ENCODE results near the gene CYP46A1. TPM values are rescaled to one million over a fixed set of nuclear protein-coding genes. Genes with fewer than 3 reads are reported as not detected.

The CYP46A1 gene
- total RNA-seq, 1 experiment from 2014 or later, result not detected

- DNase-seq, result no peak
- ChIA-PET CTCF (no interaction called here), POLR2A (ENCODE audit: unreplicated experiment) (no interaction called here)
- H2AFZ ChIP-seq, result no peak overlapping the region
- peaks cover 10% of the 10 kb centered on the region; the same call in 1 of the 2 replicates for H3K27me3 ChIP-seq (ENCODE audit: insufficient read depth, low read depth)
- no peaks in the 10 kb centered on the region for H3K4me1 ChIP-seq (replicated peaks; ENCODE audit: insufficient read depth)
- H3K9me2 ChIP-seq (ENCODE audit: insufficient read depth), result no peaks in the 10 kb centered on the region
- no peaks in the 10 kb centered on the region for H3K79me2 ChIP-seq (ENCODE audit: low read depth)
- no peak overlapping the region for H3K27ac ChIP-seq
- intact Hi-C loops (cut with micrococcal nuclease; ENCODE audit: unreplicated experiment), result loop anchor here (2.0 to 10.0 kb wide), 2 partner anchors 203 to 297 kb away; no protein-coding TSS in a partner anchor
- no peak overlapping the region for H3K4me3 ChIP-seq
- TF ChIP-seq EZH2 (IDR thresholded peaks at IDR 0.05; ENCODE audit: low read depth) (no peak), CTCF (conservative IDR thresholded peaks at IDR 0.05) (no peak)
- no peak overlapping the region for H3K4me2 ChIP-seq
- H4K20me1 ChIP-seq (ENCODE audit: insufficient read depth), result no peaks in the 10 kb centered on the region
- BruUV-seq (replicated peaks), result no TSS peak
- H3K9me3 ChIP-seq (ENCODE audit: insufficient read depth, low read depth), result no peaks in the 10 kb centered on the region
- H3K36me3 ChIP-seq (ENCODE audit: low read depth), result no peaks in the 10 kb centered on the region
- H3F3A ChIP-seq (ENCODE audit: insufficient read depth, low read depth), result no peaks in the 10 kb centered on the region
Measured at GRCh38 chr14:99681832-99682148, 2.3 kb upstream of the CYP46A1 start.

GRCh38 chr14:99682809-99683618 is 1.1 kb upstream of the CYP46A1 start:
- CTCF ChIA-PET, result interaction anchor here (0.7 kb wide), 1 partner anchor 422 kb away, joined by 4 read pairs; no protein-coding TSS in a partner anchor
- H3K27me3 ChIP-seq (ENCODE audit: insufficient read depth, low read depth), result peaks cover 11% of the 10 kb centered on the region; the same call in 1 of the 2 replicates
- DNase-seq, result peak; percentile 36 to 52
- H3K79me2 ChIP-seq (ENCODE audit: low read depth), result no peaks in the 10 kb centered on the region
- H3K9me3 ChIP-seq (ENCODE audit: insufficient read depth, low read depth), result no peaks in the 10 kb centered on the region
- H3K36me3 ChIP-seq (ENCODE audit: low read depth), result no peaks in the 10 kb centered on the region
- H3K4me1 ChIP-seq (replicated peaks; ENCODE audit: insufficient read depth), result no peaks in the 10 kb centered on the region
- no TSS peak for BruUV-seq (replicated peaks)
- no peaks in the 10 kb centered on the region for H3K9me2 ChIP-seq (ENCODE audit: insufficient read depth)
- no peaks in the 10 kb centered on the region for H3F3A ChIP-seq (ENCODE audit: insufficient read depth, low read depth)
- intact Hi-C loops (cut with micrococcal nuclease; ENCODE audit: unreplicated experiment), result loop anchor here (2.0 to 10.0 kb wide), 2 partner anchors 202 to 298 kb away; no protein-coding TSS in a partner anchor
- H4K20me1 ChIP-seq (ENCODE audit: insufficient read depth), result no peaks in the 10 kb centered on the region
- H3K4me3 ChIP-seq, result peak overlapping the region; percentile 61
- peak overlapping the region; percentile 89 for H3K4me2 ChIP-seq
- peak overlapping the region; percentile 90 for H2AFZ ChIP-seq
- TF ChIP-seq EZH2 (IDR thresholded peaks at IDR 0.05; ENCODE audit: low read depth) (no peak), CTCF (conservative IDR thresholded peaks at IDR 0.05) (peak; percentile 83)
- H3K27ac ChIP-seq, result no peak overlapping the region
- POLR2A ChIA-PET (ENCODE audit: unreplicated experiment), result no interaction called here

- no peak overlapping the region; the same call in 1 of the 2 replicates for H2AFZ ChIP-seq
- intact Hi-C loops (cut with micrococcal nuclease; ENCODE audit: unreplicated experiment), result loop anchor here (10.0 kb wide), 1 partner anchor 300 kb away; no protein-coding TSS in a partner anchor
- peaks cover 16% of the 10 kb centered on the region; the same call in 1 of the 2 replicates for H3K27me3 ChIP-seq (ENCODE audit: insufficient read depth, low read depth)
- H4K20me1 ChIP-seq (ENCODE audit: insufficient read depth), result no peaks in the 10 kb centered on the region
- no peaks in the 10 kb centered on the region for H3K9me3 ChIP-seq (ENCODE audit: insufficient read depth, low read depth)
- CTCF ChIA-PET, result interaction anchor here (0.6 kb wide), 1 partner anchor 509 kb away, joined by 3 read pairs; no protein-coding TSS in a partner anchor
- no peak for TF ChIP-seq CTCF (conservative IDR thresholded peaks at IDR 0.05)
- TF ChIP-seq EZH2 (IDR thresholded peaks at IDR 0.05; ENCODE audit: low read depth), result no peak
- no peaks in the 10 kb centered on the region for H3K9me2 ChIP-seq (ENCODE audit: insufficient read depth)
- H3F3A ChIP-seq (ENCODE audit: insufficient read depth, low read depth), result no peaks in the 10 kb centered on the region
- POLR2A ChIA-PET (ENCODE audit: unreplicated experiment), result interaction anchor here (0.5 kb wide), 1 partner anchor 80 kb away, joined by 5 read pairs; the partner anchor contains the start of gene CCDC85C
- peak overlapping the region; percentile 75 for H3K4me2 ChIP-seq
- no peaks in the 10 kb centered on the region for H3K79me2 ChIP-seq (ENCODE audit: low read depth)
- no peak overlapping the region for H3K27ac ChIP-seq
- BruUV-seq (replicated peaks), result no TSS peak
- peak overlapping the region; percentile 55 for H3K4me3 ChIP-seq
- no peak for DNase-seq
- no peaks in the 10 kb centered on the region for H3K4me1 ChIP-seq (replicated peaks; ENCODE audit: insufficient read depth)
- no peaks in the 10 kb centered on the region for H3K36me3 ChIP-seq (ENCODE audit: low read depth)
Measured at GRCh38 chr14:99684410-99684934, 374 bp downstream of the CYP46A1 start.
